Measurements from ENCODE around the gene MRPL2.

MRPL2 gene

DNA sequence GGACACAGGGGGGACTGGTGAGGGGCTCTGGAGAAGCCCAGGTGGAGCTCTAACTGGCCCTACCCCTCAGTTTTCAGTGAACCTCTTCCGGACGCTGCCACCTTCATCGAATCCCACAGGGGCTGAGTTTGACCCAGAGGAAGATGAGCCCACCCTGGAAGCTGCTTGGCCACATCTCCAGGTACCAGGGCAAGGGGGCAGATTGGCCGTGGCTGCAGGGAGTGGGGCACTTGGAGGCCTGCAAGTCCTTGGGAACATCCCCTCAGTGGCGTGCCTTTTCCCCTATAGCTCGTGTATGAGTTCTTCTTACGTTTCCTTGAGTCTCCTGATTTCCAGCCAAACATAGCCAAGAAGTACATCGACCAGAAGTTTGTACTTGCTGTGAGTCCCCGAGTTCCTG is 52.1 kb downstream of the MRPL2 start:
- Histone ChIP-seq H3K9me3 (ENCODE audit: control insufficient read depth, insufficient read depth, low read length) (no peaks in the 10 kb centered on the region), H3K36me3 (ENCODE audit: control insufficient read depth, low read length) (peaks cover 52% of the 10 kb centered on the region)

DNA sequence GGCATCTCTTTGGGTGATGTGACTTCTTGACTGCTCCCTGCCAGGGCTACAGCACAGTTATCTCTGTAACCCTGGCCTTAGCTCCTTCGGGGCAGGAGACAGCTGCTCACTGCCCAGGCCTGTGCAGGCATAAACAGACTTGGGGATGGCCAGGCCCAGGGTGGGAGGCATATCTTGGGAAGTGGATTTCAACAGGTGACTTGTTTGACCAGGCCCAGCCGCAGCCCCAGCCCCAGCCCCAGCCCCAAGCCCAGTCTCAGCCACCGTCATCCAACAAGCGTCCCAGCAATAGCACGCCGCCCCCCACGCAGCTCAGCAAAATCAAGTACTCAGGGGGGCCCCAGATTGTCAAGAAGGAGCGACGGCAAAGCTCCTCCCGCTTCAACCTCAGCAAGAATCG is 53.0 kb downstream of the MRPL2 start:
- H3K4me2 ChIP-seq (ENCODE audit: low read length) = no peak overlapping the region
- no peaks in the 10 kb centered on the region for H4K20me1 ChIP-seq (ENCODE audit: control insufficient read depth, insufficient read depth, low read depth, low read length)
- H3K27ac ChIP-seq (ENCODE audit: low read depth, low read length) = no peak overlapping the region
- no peaks in the 10 kb centered on the region for H3K9me2 ChIP-seq (replicated peaks; ENCODE audit: control insufficient read depth, low read length)
- H3K4me3 ChIP-seq (ENCODE audit: low read length) = no peak overlapping the region
- no peaks in the 10 kb centered on the region for H3K79me2 ChIP-seq (ENCODE audit: control insufficient read depth, low read length)
- no peak for TF ChIP-seq EZH2phosphoT487 (IDR thresholded peaks at IDR 0.05; ENCODE audit: borderline replicate concordance, low read length)
- no peak for TF ChIP-seq CTCF (IDR thresholded peaks at IDR 0.05; ENCODE audit: low read depth, low read length, poor library complexity, severe bottlenecking)
- H3K9me3 ChIP-seq (ENCODE audit: control insufficient read depth, insufficient read depth, low read length) = no peaks in the 10 kb centered on the region
- H3F3A ChIP-seq (ENCODE audit: control insufficient read depth, insufficient read depth) = no peaks in the 10 kb centered on the region
- no peaks in the 10 kb centered on the region for H3K27me3 ChIP-seq (ENCODE audit: control insufficient read depth, low read length)
- H3K4me1 ChIP-seq (ENCODE audit: control insufficient read depth, low read length) = 0 out of 2 replicates have a peak, but pooled peaks cover 4% of the 10 kb centered on the region
- peaks cover 43% of the 10 kb centered on the region for H3K36me3 ChIP-seq (ENCODE audit: control insufficient read depth, low read length)

More for the DNA sequence above, 52.1 kb downstream of the MRPL2 start:
- Histone ChIP-seq H3K27ac (ENCODE audit: low read depth, low read length) (no peak overlapping the region), H3F3A (ENCODE audit: control insufficient read depth, insufficient read depth) (no peaks in the 10 kb centered on the region), H4K20me1 (ENCODE audit: control insufficient read depth, insufficient read depth, low read depth, low read length) (no peaks in the 10 kb centered on the region), H3K4me2 (ENCODE audit: low read length) (no peak overlapping the region), H3K4me1 (ENCODE audit: control insufficient read depth, low read length) (peaks cover 10% of the 10 kb centered on the region; the same call in 1 of the 2 replicates), H3K4me3 (ENCODE audit: low read length) (no peak overlapping the region), H3K9me2 (replicated peaks; ENCODE audit: control insufficient read depth, low read length) (no peaks in the 10 kb centered on the region), H3K79me2 (ENCODE audit: control insufficient read depth, low read length) (peaks cover 7% of the 10 kb centered on the region), H3K27me3 (ENCODE audit: control insufficient read depth, low read length) (no peaks in the 10 kb centered on the region)
- TF ChIP-seq CTCF (IDR thresholded peaks at IDR 0.05; ENCODE audit: low read depth, low read length, poor library complexity, severe bottlenecking) = no peak
- TF ChIP-seq EZH2phosphoT487 (IDR thresholded peaks at IDR 0.05; ENCODE audit: borderline replicate concordance, low read length) = no peak

DNA sequence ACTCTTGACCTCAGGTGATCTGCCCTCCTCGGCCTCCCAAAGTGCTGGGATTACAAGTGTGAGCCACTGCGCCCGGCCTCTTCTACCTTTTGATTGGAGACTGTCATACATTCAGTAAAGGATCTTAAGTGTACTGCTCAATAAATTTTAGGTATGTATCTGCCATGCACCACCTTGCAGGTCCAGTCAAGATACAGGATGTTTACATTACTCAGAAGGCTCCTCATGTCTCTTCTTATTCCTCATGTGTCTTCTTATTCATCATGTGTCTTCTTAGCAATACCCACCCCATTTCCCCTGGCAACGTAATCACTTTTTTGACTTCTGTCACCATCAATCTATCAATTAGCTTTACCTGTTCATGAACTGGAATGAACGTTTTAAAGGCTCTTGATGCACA is 53.4 kb downstream of the MRPL2 start:
- Histone ChIP-seq H3K4me1 (ENCODE audit: control insufficient read depth, low read length) (0 out of 2 replicates have a peak, but pooled peaks cover 4% of the 10 kb centered on the region), H3K4me2 (ENCODE audit: low read length) (no peak overlapping the region), H4K20me1 (ENCODE audit: control insufficient read depth, insufficient read depth, low read depth, low read length) (no peaks in the 10 kb centered on the region), H3K4me3 (ENCODE audit: low read length) (no peak overlapping the region), H3K27ac (ENCODE audit: low read depth, low read length) (no peak overlapping the region), H3K9me2 (replicated peaks; ENCODE audit: control insufficient read depth, low read length) (no peaks in the 10 kb centered on the region), H3K9me3 (ENCODE audit: control insufficient read depth, insufficient read depth, low read length) (no peaks in the 10 kb centered on the region), H3K27me3 (ENCODE audit: control insufficient read depth, low read length) (no peaks in the 10 kb centered on the region), H3K79me2 (ENCODE audit: control insufficient read depth, low read length) (no peaks in the 10 kb centered on the region), H3K36me3 (ENCODE audit: control insufficient read depth, low read length) (peaks cover 39% of the 10 kb centered on the region), H3F3A (ENCODE audit: control insufficient read depth, insufficient read depth) (no peaks in the 10 kb centered on the region)
- TF ChIP-seq CTCF (IDR thresholded peaks at IDR 0.05; ENCODE audit: low read depth, low read length, poor library complexity, severe bottlenecking) = no peak
- TF ChIP-seq EZH2phosphoT487 (IDR thresholded peaks at IDR 0.05; ENCODE audit: borderline replicate concordance, low read length) = no peak
